NT2/D1 (cell line): ENCODE measurements around the gene GPR55.

Source experiments
- DNase-seq: peaks from one replicate; pipeline ENCODE4 v3.0.0-alpha.2; 2011; ENCODE audit warnings: low read depth, low spot score
- H3K27me3 ChIP-seq: 2 replicates; pipeline ENCODE4 v1.6.0; 2011; ENCODE audit warnings: mild to moderate bottlenecking; ENCODE audit not compliant: insufficient read length, insufficient read depth
- H3K36me3 ChIP-seq: 2 replicates; pipeline ENCODE4 v1.6.1; 2011; ENCODE audit warnings: mild to moderate bottlenecking, low read length, mixed read lengths; ENCODE audit not compliant: insufficient read depth, insufficient read length
- H3K4me1 ChIP-seq: 2 replicates; pipeline ENCODE4 v1.5.1; 2011; ENCODE audit not compliant: insufficient read depth, insufficient read length
- H3K4me3 ChIP-seq: 2 replicates; pipeline ENCODE4 v1.5.1; 2011; ENCODE audit warnings: low read depth; ENCODE audit not compliant: insufficient read length
- H3K9ac ChIP-seq: 2 replicates; pipeline ENCODE4 v1.6.0; 2011; ENCODE audit warnings: low read depth; ENCODE audit not compliant: insufficient read length
- H3K9me3 ChIP-seq: 2 replicates; pipeline ENCODE4 v1.5.1; 2011; ENCODE audit warnings: mild to moderate bottlenecking, low read length; ENCODE audit not compliant: insufficient read depth
- SUZ12 ChIP-seq: IDR thresholded peaks from 2 replicates; pipeline ENCODE4 v1.6.1; 2011; ENCODE audit not compliant: insufficient read length, insufficient read depth; ENCODE audit errors: extremely low read depth
- YY1 ChIP-seq: IDR thresholded peaks from 2 replicates; pipeline ENCODE4 v1.6.1; 2011; ENCODE audit not compliant: insufficient read length, insufficient read depth
- ZNF274 ChIP-seq: IDR thresholded peaks from 2 replicates; pipeline ENCODE4 v1.6.1; 2011; ENCODE audit warnings: mild to moderate bottlenecking, low read depth, low read length

The GPR55 gene

GRCh38 chr2:230941202-230942180 lies 16.4 kb upstream of the GPR55 start:
- TF ChIP-seq YY1 (no peak), SUZ12 (no peak), ZNF274 (no peak)
- Histone ChIP-seq H3K9ac (no peak overlapping the region), H3K36me3 (no peaks in the 10 kb centered on the region), H3K27me3 (no peaks in the 10 kb centered on the region), H3K4me1 (peaks cover 13% of the 10 kb centered on the region), H3K4me3 (no peak overlapping the region), H3K9me3 (peaks cover 20% of the 10 kb centered on the region)
- no peak for DNase-seq

DNA sequence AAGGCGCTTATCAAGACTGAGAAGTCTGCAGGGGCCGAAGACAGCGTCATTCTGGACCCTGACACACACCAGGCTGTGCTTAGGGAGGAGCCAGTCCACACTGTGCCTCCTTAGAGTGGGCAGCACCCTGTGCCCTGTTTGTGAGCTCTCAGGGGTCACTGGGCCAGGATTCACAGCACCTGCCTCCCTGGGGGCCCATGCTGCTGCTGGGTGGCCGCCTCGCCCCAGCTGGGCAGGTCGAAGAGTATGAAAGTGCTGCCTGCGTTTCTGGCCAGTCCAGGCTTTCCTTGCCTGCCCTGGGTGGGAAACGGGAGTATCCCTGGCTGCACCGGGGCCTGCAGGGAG lies 15.4 kb upstream of the GPR55 start:
- H3K9ac ChIP-seq: peak overlapping the region; percentile 24
- H3K9me3 ChIP-seq: peaks cover 31% of the 10 kb centered on the region
- no peaks in the 10 kb centered on the region for H3K36me3 ChIP-seq
- H3K4me3 ChIP-seq: no peak overlapping the region
- H3K4me1 ChIP-seq: peaks cover 13% of the 10 kb centered on the region
- DNase-seq: no peak
- H3K27me3 ChIP-seq: no peaks in the 10 kb centered on the region
- TF ChIP-seq ZNF274 (no peak), YY1 (no peak), SUZ12 (no peak)

- H3K4me3 ChIP-seq: no peak overlapping the region
- no peaks in the 10 kb centered on the region for H3K36me3 ChIP-seq
- no peak for TF ChIP-seq SUZ12
- no peak for TF ChIP-seq YY1
- no peak for TF ChIP-seq ZNF274
- peaks cover 13% of the 10 kb centered on the region for H3K4me1 ChIP-seq
- peaks cover 34% of the 10 kb centered on the region for H3K9me3 ChIP-seq
- no peaks in the 10 kb centered on the region for H3K27me3 ChIP-seq
- peak overlapping the region; percentile 24 for H3K9ac ChIP-seq
- no peak for DNase-seq
These were observed 14.8 kb upstream of the GPR55 start for GRCh38 chr2:230939691-230940470.

- no peaks in the 10 kb centered on the region for H3K27me3 ChIP-seq
- no peak overlapping the region for H3K4me3 ChIP-seq
- no peak overlapping the region for H3K9ac ChIP-seq
- H3K9me3 ChIP-seq: peaks cover 34% of the 10 kb centered on the region
- H3K36me3 ChIP-seq: no peaks in the 10 kb centered on the region
- no peak for DNase-seq
- TF ChIP-seq ZNF274 (no peak), SUZ12 (no peak), YY1 (no peak)
- peaks cover 10% of the 10 kb centered on the region for H3K4me1 ChIP-seq
These were observed 14.1 kb upstream of the GPR55 start for GRCh38 chr2:230939066-230939591.

- no peak overlapping the region for H3K4me3 ChIP-seq
- H3K9me3 ChIP-seq: peaks cover 34% of the 10 kb centered on the region
- no peaks in the 10 kb centered on the region for H3K36me3 ChIP-seq
- H3K4me1 ChIP-seq: peaks cover 14% of the 10 kb centered on the region
- H3K27me3 ChIP-seq: no peaks in the 10 kb centered on the region
- no peak for DNase-seq
- no peak overlapping the region for H3K9ac ChIP-seq
- TF ChIP-seq YY1 (no peak), SUZ12 (no peak), ZNF274 (no peak)
These were observed 13.5 kb upstream of the GPR55 start for GRCh38 chr2:230938516-230939065.

DNA sequence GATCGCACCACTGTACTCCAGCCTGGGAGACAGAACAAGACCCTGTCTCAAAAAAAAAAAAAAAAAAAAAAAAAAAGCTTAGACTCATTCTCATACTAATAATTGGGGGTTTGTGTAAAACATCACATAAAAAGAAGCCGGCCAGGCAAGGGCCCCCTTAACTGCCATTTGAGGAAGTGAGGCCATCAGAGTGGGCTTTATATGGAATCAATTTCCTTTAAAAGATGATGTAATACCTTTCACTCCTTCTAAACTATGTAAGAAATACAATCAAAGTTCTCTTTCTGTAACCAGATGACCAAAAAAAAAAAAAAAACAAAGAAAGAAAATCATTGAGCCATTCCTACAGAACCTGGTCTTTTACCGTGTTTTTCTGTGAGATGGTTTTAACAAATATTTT lies 13.1 kb upstream of the GPR55 start:
- TF ChIP-seq SUZ12 (no peak), YY1 (no peak), ZNF274 (no peak)
- H3K27me3 ChIP-seq: no peaks in the 10 kb centered on the region
- peaks cover 34% of the 10 kb centered on the region for H3K9me3 ChIP-seq
- H3K9ac ChIP-seq: no peak overlapping the region
- H3K4me3 ChIP-seq: no peak overlapping the region
- H3K4me1 ChIP-seq: peaks cover 19% of the 10 kb centered on the region
- no peaks in the 10 kb centered on the region for H3K36me3 ChIP-seq
- no peak for DNase-seq
